Right lobe of liver (tissue), 6 donors: ENCODE results near the gene CUEDC1. TPM values are rescaled to one million over a fixed set of nuclear protein-coding genes. Genes with fewer than 3 reads are reported as not detected.

ENCODE experiments used
- ATAC-seq, 4 donors: fragments of 200-7000 bp; cut with Tn5 transposase; one replicate each; pipeline ENCODE4 v1.9.1; 2020; ENCODE audit warnings: mild to moderate bottlenecking in 4 of 4, moderate library complexity in 4 of 4
- DNase-seq, 3 donors: peaks; one replicate each; pipeline ENCODE4 v3.0.0-alpha.2; 2020
- H3K27ac ChIP-seq, 3 donors: fragments of 200-600 bp; one replicate each; pipeline ENCODE4 v1.8.0; 2022
- H3K27me3 ChIP-seq, 2 donors: fragments of 200-600 bp; one replicate each; pipeline ENCODE4 v1.8.0; 2022
- H3K36me3 ChIP-seq, 4 donors: fragments of 200-600 bp; sonication (generic) in 1 of 4; one replicate each; pipeline versions ENCODE4 v1.5.1 to v1.8.0; 2017 to 2022; ENCODE audit warnings: control low read depth in 1 of 4
- H3K4me1 ChIP-seq, 4 donors: fragments of 200-600 bp; sonication (generic) in 1 of 4; one replicate each; pipeline versions ENCODE4 v1.5.1 to v1.8.0; 2017 to 2022; ENCODE audit warnings: control low read depth in 1 of 4
- H3K4me3 ChIP-seq, 3 donors: fragments of 200-600 bp; one replicate each; pipeline ENCODE4 v1.8.0; 2022
- H3K9me3 ChIP-seq, 4 donors: fragments of 200-600 bp; sonication (generic) in 1 of 4; one replicate each; pipeline versions ENCODE4 v1.5.1 to v1.8.0; 2017 to 2022; ENCODE audit warnings: control low read depth in 1 of 4
- CTCF ChIP-seq, 4 donors: fragments of 200-600 bp in 3 of 4; fragments of 450-650 bp in 1 of 4; IDR thresholded peaks; one replicate each; pipeline versions ENCODE4 v1.5.1 to v1.8.0; 2016 to 2022; ENCODE audit warnings: antibody characterized with exemption in 4 of 4, mild to moderate bottlenecking in 2 of 4
- POLR2A ChIP-seq: fragments of 450-650 bp; IDR thresholded peaks from one replicate; pipeline ENCODE4 v1.6.1; 2017; ENCODE audit warnings: antibody characterized with exemption, mild to moderate bottlenecking
- WGBS: methylation state at CpG from one replicate; pipeline ENCODE4 v1.1.6; 2018; ENCODE audit warnings: low coverage, low lambda C conversion rate; ENCODE audit not compliant: insufficient coverage; ENCODE audit errors: missing lambda C conversion rate; 5-methylcytosine and 5-hydroxymethylcytosine counted together
- intact Hi-C, 2 donors: fragments of 100-400 bp; cut with DNase I; formaldehyde crosslinking; loops; one replicate each; pipeline versions ENCODE4 v1.11.2 to v1.14.1; 2022
- total RNA-seq, 6 experiments: library from RNA; depleted of rRNA in 2 of 6; stranded (reverse); fragments of >200 nt in 2 of 6; fragmentation: NEBNext Ultra II Directional in 3 of 6; extraction: Animal tissue kit (Norgen Biotek cat#: 25700) in 3 of 6; gene quantifications; one replicate each; pipeline versions ENCODE4 v1.1.0 to v1.2.4, GENCODE V29; 2016 to 2023
- donor health status: DM: no; HTN: yes; CAD: no.
- donor health status: DM: no; HTN: no; CAD: no.
- donor health status: DM: no; HTN: no; CAD: no.
- donor health status: DM: no; HTN: yes; CAD: no.
- donor health status: DM: no; HTN: yes; CAD: no.

The CUEDC1 gene
- total RNA-seq, 6 experiments from 2014 or later: 4.0 to 8.5 (median 5.5) TPM

GRCh38 chr17:57944908-57945307 is 10.3 kb downstream of the CUEDC1 start:
- H3K36me3 ChIP-seq: no peaks in the 10 kb centered on the region
- H3K4me1 ChIP-seq: peaks cover 0 to 16% (median 5%) of the 10 kb centered on the region in 4 donors
- H3K9me3 ChIP-seq: no peaks in the 10 kb centered on the region
- no peak overlapping the region for H3K27ac ChIP-seq
- TF ChIP-seq CTCF (IDR thresholded peaks at IDR 0.05) (no peak), POLR2A (no peak)
- intact Hi-C loops: no loop called here
- H3K4me3 ChIP-seq: no peak overlapping the region
- no peaks in the 10 kb centered on the region for H3K27me3 ChIP-seq
- 91% methylated on average over 5 of the region's 6 CpGs for WGBS
- DNase-seq (no peak), ATAC-seq (no peak)

GRCh38 chr17:57943645-57944044 is 11.6 kb downstream of the CUEDC1 start:
- Histone ChIP-seq H3K27ac (no peak overlapping the region), H3K36me3 (no peaks in the 10 kb centered on the region), H3K4me3 (no peak overlapping the region), H3K9me3 (no peaks in the 10 kb centered on the region), H3K27me3 (no peaks in the 10 kb centered on the region), H3K4me1 (peaks cover 0 to 16% (median 5%) of the 10 kb centered on the region in 4 donors)
- intact Hi-C loops: no loop called here
- DNase-seq (no peak), ATAC-seq (no peak)
- WGBS: 79% methylated on average over 3 of the region's 3 CpGs
- TF ChIP-seq POLR2A (no peak), CTCF (IDR thresholded peaks at IDR 0.05) (no peak)

- no peaks in the 10 kb centered on the region for H3K9me3 ChIP-seq
- ATAC-seq: no peak
- H3K27ac ChIP-seq: no peak overlapping the region
- no peak overlapping the region for H3K4me3 ChIP-seq
- no peak for DNase-seq
- no peaks in the 10 kb centered on the region for H3K36me3 ChIP-seq
- intact Hi-C loops: no loop called here
- TF ChIP-seq CTCF (IDR thresholded peaks at IDR 0.05) (no peak), POLR2A (no peak)
- 74% methylated on average over 6 of the region's 6 CpGs for WGBS
- no peaks in the 10 kb centered on the region for H3K27me3 ChIP-seq
- peaks cover 0 to 20% (median 5%) of the 10 kb centered on the region in 4 donors for H3K4me1 ChIP-seq
Observed at GRCh38 chr17:57943140-57943539, 12.1 kb downstream of the CUEDC1 start.

GRCh38 chr17:57941384-57942370 is 13.5 kb downstream of the CUEDC1 start:
- WGBS: 78% methylated on average over 5 of the region's 10 CpGs
- H3K4me1 ChIP-seq: peaks cover 0 to 18% (median 0%) of the 10 kb centered on the region in 4 donors
- H3K4me3 ChIP-seq: no peak overlapping the region
- no peaks in the 10 kb centered on the region for H3K9me3 ChIP-seq
- ATAC-seq (no peak), DNase-seq (no peak)
- H3K27ac ChIP-seq: no peak overlapping the region
- H3K36me3 ChIP-seq: no peaks in the 10 kb centered on the region
- no peaks in the 10 kb centered on the region for H3K27me3 ChIP-seq
- intact Hi-C loops: no loop called here
- TF ChIP-seq CTCF (IDR thresholded peaks at IDR 0.05): no peak
- TF ChIP-seq POLR2A: no peak
